A673 (cell line): ENCODE data around the gene FOXQ1. TPM values are rescaled to one million over a fixed set of nuclear protein-coding genes. Genes with fewer than 3 reads are reported as not detected.

Source experiments
- BruUV-seq: library from RNA; stranded (reverse); fragments of 400-500 nt; replicated peaks from 2 replicates; lab custom pipeline; 2021; lab: Mats Ljungman, UMichigan
- CTCF ChIA-PET: fragments of 300-600 bp; sonication (Branson Sonifier 250); formaldehyde crosslinking; loops from one replicate; lab custom pipeline; 2022; ENCODE audit warnings: antibody characterized with exemption; lab: Charles Lee
- POLR2A ChIA-PET: fragments of 300-600 bp; sonication (Branson Sonifier 250); formaldehyde crosslinking; loops from one replicate; lab custom pipeline; 2022; ENCODE audit warnings: antibody characterized with exemption; ENCODE audit not compliant: low non-redundant PET; lab: Charles Lee
- DNase-seq: peaks from one replicate; pipeline ENCODE4 v3.0.0-alpha.2; 2015; ENCODE audit warnings: low spot score
- H3K27ac ChIP-seq: fragments of 200-600 bp; sonication (generic); 2 replicates; pipeline ENCODE4 v1.5.1; 2016; ENCODE audit warnings: mixed run types, low read depth, mild to moderate bottlenecking, mixed read lengths, antibody characterized with exemption, low read length; ENCODE audit not compliant: poor library complexity, severe bottlenecking
- H3K27me3 ChIP-seq: fragments of 200-600 bp; sonication (generic); replicated peaks from 2 replicates; pipeline ENCODE4 v1.6.1; 2017; ENCODE audit warnings: mixed run types, low read depth, mild to moderate bottlenecking, mixed read lengths, antibody characterized with exemption, low read length; ENCODE audit not compliant: insufficient read depth, poor library complexity
- H3K36me3 ChIP-seq: fragments of 200-600 bp; sonication (generic); 2 replicates; pipeline ENCODE4 v1.6.1; 2016; ENCODE audit warnings: mixed run types, mild to moderate bottlenecking, mixed read lengths, antibody characterized with exemption, low read length; ENCODE audit not compliant: insufficient read depth, poor library complexity, severe bottlenecking
- H3K4me1 ChIP-seq: fragments of 200-600 bp; sonication (generic); 2 replicates; pipeline ENCODE4 v1.6.1; 2017; ENCODE audit warnings: mixed run types, mild to moderate bottlenecking, mixed read lengths, antibody characterized with exemption, low read length; ENCODE audit not compliant: insufficient read depth, poor library complexity, severe bottlenecking
- H3K4me3 ChIP-seq: fragments of 200-600 bp; sonication (generic); 2 replicates; pipeline ENCODE4 v1.5.1; 2016; ENCODE audit warnings: low read depth, mixed run types, mild to moderate bottlenecking, mixed read lengths, low read length; ENCODE audit not compliant: poor library complexity, severe bottlenecking
- H3K9me3 ChIP-seq: fragments of 200-600 bp; sonication (generic); 2 replicates; pipeline ENCODE4 v1.6.1; 2016; ENCODE audit warnings: mixed run types, low read depth, mild to moderate bottlenecking, mixed read lengths, antibody characterized with exemption, low read length; ENCODE audit not compliant: poor library complexity, severe bottlenecking
- CTCF ChIP-seq: fragments of 300-800, 200-600 bp; sonication (generic); conservative IDR thresholded peaks from 2 replicates; pipeline ENCODE4 v1.5.1; 2017; ENCODE audit warnings: low read depth, mild to moderate bottlenecking, antibody characterized with exemption, low read length, moderate library complexity, mixed read lengths
- EZH2 ChIP-seq: fragments of 200-600 bp; sonication (generic); IDR thresholded peaks from 2 replicates; pipeline ENCODE4 v1.6.1; 2017; ENCODE audit warnings: borderline replicate concordance, low read depth, mild to moderate bottlenecking, mixed read lengths, antibody characterized with exemption, low read length; ENCODE audit not compliant: poor library complexity, severe bottlenecking
- intact Hi-C: fragments of 100-400 bp; cut with micrococcal nuclease; formaldehyde crosslinking; loops from one replicate; pipeline ENCODE4 v1.10.0; 2022; ENCODE audit not compliant: unreplicated experiment
- total RNA-seq: library from RNA; stranded (reverse); gene quantifications from 2 replicates; pipeline ENCODE4 v1.2.3, GENCODE V29; 2021

FOXQ1 gene
- total RNA-seq, 1 experiment from 2014 or later, result not detected

DNA sequence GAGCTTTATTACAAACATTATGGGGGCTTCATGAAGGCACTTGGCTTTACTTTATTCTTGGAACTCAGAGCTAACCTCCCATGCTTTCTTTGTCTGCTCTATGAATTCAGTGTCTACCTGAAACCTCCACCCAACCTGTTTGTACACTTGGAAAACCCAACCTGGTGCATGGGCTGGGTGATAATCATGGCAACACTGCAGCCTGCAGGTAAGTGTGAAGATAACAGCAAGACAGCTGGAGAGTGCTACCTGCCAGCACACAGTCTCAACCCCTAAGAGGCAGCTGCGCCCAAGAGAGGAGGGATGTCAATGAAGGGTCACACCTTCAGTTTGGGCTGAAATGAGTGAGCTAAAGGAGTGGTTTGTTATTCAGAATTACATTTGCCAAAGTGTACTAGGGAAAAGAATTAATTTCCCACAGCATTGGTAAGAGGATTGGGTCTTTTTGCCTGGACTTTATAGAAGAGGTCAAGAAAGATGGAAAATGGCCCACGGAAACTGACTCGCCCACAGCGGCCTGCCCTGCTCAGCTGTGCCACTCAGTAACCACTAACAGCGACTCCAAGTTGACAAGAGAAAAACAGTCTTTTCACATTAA, 24.4 kb downstream of the FOXQ1 start:
- TF ChIP-seq CTCF (0 out of 2 replicates have a peak, but pooled peaks have one; percentile 25), EZH2 (no peak)
- peaks cover 3% of the 10 kb centered on the region for H3K27me3 ChIP-seq
- POLR2A ChIA-PET, result no interaction called here
- no peak overlapping the region for H3K27ac ChIP-seq
- no peak for DNase-seq
- H3K36me3 ChIP-seq, result no peaks in the 10 kb centered on the region
- intact Hi-C loops, result no loop called here
- H3K4me1 ChIP-seq, result no peaks in the 10 kb centered on the region
- BruUV-seq, result no TSS peak
- CTCF ChIA-PET, result no interaction called here
- no peaks in the 10 kb centered on the region for H3K9me3 ChIP-seq
- H3K4me3 ChIP-seq, result no peak overlapping the region

GRCh38 chr6:1337791-1338190, 25.9 kb downstream of the FOXQ1 start:
- Histone ChIP-seq H3K27me3 (peaks cover 11% of the 10 kb centered on the region), H3K9me3 (no peaks in the 10 kb centered on the region), H3K27ac (no peak overlapping the region), H3K4me1 (no peaks in the 10 kb centered on the region), H3K36me3 (no peaks in the 10 kb centered on the region), H3K4me3 (no peak overlapping the region)
- POLR2A ChIA-PET, result no interaction called here
- intact Hi-C loops, result no loop called here
- DNase-seq, result no peak
- no TSS peak for BruUV-seq
- TF ChIP-seq CTCF (no peak), EZH2 (no peak)
- CTCF ChIA-PET, result no interaction called here

- POLR2A ChIA-PET, result no interaction called here
- CTCF ChIA-PET, result no interaction called here
- H3K27me3 ChIP-seq, result peaks cover 28% of the 10 kb centered on the region
- TF ChIP-seq CTCF (no peak), EZH2 (no peak)
- H3K9me3 ChIP-seq, result peaks cover 7% of the 10 kb centered on the region
- no peaks in the 10 kb centered on the region for H3K4me1 ChIP-seq
- intact Hi-C loops, result no loop called here
- no peak for DNase-seq
- BruUV-seq, result no TSS peak
- no peaks in the 10 kb centered on the region for H3K36me3 ChIP-seq
- no peak overlapping the region for H3K27ac ChIP-seq
- no peak overlapping the region for H3K4me3 ChIP-seq
Measured at GRCh38 chr6:1346101-1346500, 34.2 kb downstream of the FOXQ1 start.
